ENCODE results near the gene DHX34.

The DHX34 gene

GRCh38 chr19:47427241-47428176 is 78.4 kb downstream of the DHX34 start:
- Histone ChIP-seq H3K36me3 (ENCODE audit: insufficient read depth, low read length) (no peaks in the 10 kb centered on the region), H3K9me3 (replicated peaks; ENCODE audit: low read length) (no peaks in the 10 kb centered on the region), H3K27me3 (ENCODE audit: control insufficient read depth, insufficient read depth, low read length) (peaks cover 29% of the 10 kb centered on the region), H3K4me1 (ENCODE audit: control insufficient read depth, insufficient read depth, low read length) (peaks cover 23% of the 10 kb centered on the region), H3K4me2 (ENCODE audit: low read length) (peak overlapping the region; percentile 83), H3K9ac (ENCODE audit: low read depth, low read length) (no peak overlapping the region), H3K4me3 (ENCODE audit: low read length) (peak overlapping the region; percentile 44)

- H3K4me3 ChIP-seq (ENCODE audit: low read length), result peak overlapping the region; percentile 58
- no peaks in the 10 kb centered on the region for H3K36me3 ChIP-seq (ENCODE audit: insufficient read depth, low read length)
- H3K9me3 ChIP-seq (replicated peaks; ENCODE audit: low read length), result no peaks in the 10 kb centered on the region
- peaks cover 21% of the 10 kb centered on the region for H3K27me3 ChIP-seq (ENCODE audit: control insufficient read depth, insufficient read depth, low read length)
- H3K9ac ChIP-seq (ENCODE audit: low read depth, low read length), result peak overlapping the region; percentile 52
- H3K4me2 ChIP-seq (ENCODE audit: low read length), result peak overlapping the region; percentile 83
- H3K4me1 ChIP-seq (ENCODE audit: control insufficient read depth, insufficient read depth, low read length), result peaks cover 23% of the 10 kb centered on the region
Measured at GRCh38 chr19:47428177-47428894, 79.2 kb downstream of the DHX34 start.

DNA sequence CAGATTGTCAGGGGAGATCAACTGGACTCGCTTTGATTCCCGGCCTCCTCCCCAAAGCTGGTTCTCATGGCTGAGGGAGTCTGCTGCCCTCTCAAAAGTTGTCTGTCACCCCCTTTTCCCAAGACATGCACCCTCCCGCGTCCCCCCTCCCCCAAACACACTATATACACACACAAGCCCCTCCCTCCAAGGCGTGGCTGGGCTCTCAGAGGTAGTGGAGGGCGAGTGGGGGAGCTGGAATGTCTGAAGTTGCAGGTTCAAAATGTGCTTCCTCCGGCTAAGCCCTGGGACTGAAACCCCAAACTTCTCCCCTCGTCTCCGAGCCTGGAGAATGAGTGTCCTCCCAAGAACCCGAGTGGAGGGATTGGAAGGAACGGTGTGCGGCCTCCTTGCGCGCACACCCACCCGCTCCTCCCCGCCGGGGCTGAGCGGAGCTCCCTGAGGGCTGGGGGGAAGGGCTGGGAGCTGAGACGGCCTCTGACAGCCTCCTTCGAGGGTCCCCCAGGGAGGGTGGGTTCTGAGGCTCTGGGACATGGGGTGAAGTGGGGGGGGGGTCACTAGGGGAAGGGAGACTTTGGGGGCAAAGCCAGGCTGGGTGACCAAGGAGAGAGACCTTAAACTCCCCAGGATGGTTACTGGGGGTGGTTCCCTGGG is 80.2 kb downstream of the DHX34 start:
- Histone ChIP-seq H3K4me1 (ENCODE audit: control insufficient read depth, insufficient read depth, low read length) (peaks cover 23% of the 10 kb centered on the region), H3K9me3 (replicated peaks; ENCODE audit: low read length) (no peaks in the 10 kb centered on the region), H3K9ac (ENCODE audit: low read depth, low read length) (no peak overlapping the region), H3K4me3 (ENCODE audit: low read length) (no peak overlapping the region), H3K36me3 (ENCODE audit: insufficient read depth, low read length) (no peaks in the 10 kb centered on the region), H3K27me3 (ENCODE audit: control insufficient read depth, insufficient read depth, low read length) (peaks cover 13% of the 10 kb centered on the region), H3K4me2 (ENCODE audit: low read length) (no peak overlapping the region)

DNA sequence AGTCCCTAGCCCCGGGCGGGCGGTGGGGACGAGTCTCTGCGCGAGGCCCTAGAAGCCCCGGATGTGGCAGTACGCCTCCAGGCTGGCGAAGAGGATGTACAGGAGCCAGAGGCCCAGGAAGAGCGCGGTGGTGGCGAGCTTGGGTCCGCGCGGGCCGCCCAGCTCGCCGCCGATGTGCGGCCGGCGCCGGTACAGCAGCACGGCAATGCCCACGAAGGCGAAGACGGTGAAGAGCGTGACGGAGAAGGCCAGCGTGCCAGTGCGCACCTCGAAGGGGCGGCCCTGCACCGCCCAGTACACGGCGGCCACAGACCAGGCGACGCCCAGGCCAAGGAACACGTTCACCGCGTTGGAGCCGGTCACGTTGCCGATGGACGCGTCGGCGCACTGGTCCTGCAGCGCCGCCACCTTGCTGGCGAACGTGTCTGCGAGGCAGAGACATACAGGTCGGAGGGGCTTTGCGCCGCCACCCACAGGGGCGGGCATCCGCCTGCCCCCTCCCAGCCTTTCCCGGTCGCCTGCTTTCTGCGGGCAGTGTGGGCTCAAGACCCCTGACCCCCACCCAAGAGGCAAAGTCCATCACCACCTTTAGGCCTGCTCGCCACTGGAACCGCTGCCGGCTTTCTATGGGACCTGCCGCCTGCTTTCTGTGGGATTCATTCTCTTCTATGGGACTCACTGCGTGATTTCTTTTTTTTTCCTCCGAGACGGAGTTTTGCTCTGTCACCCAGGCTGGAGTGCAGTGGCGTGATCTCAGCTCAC is 81.1 kb downstream of the DHX34 start:
- Histone ChIP-seq H3K4me3 (ENCODE audit: low read length) (peak overlapping the region; percentile 48), H3K36me3 (ENCODE audit: insufficient read depth, low read length) (no peaks in the 10 kb centered on the region), H3K9me3 (replicated peaks; ENCODE audit: low read length) (no peaks in the 10 kb centered on the region), H3K4me2 (ENCODE audit: low read length) (peak overlapping the region; percentile 78), H3K9ac (ENCODE audit: low read depth, low read length) (peak overlapping the region; percentile 24), H3K4me1 (ENCODE audit: control insufficient read depth, insufficient read depth, low read length) (peaks cover 23% of the 10 kb centered on the region), H3K27me3 (ENCODE audit: control insufficient read depth, insufficient read depth, low read length) (peaks cover 9% of the 10 kb centered on the region)

DNA sequence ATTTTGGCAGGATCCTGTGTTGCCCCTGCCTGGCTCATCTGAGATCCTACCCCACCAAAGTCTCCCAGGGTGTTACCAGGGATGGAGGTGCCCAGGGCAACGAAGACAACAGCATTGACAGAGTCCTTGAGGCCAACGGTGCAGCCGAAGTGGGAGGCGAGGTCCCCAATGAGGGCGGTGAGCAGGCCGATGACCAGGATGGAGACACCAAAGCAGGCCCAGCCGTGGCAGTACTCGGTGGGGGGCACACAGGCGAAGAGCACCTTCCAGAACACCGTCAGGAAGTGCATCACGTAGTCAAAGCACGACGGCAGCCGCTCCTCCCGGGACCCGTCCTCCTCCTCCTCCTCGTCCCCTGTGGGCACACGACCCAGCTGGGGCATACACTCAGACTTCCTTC is 83.0 kb downstream of the DHX34 start:
- H3K36me3 ChIP-seq (ENCODE audit: insufficient read depth, low read length), result no peaks in the 10 kb centered on the region
- H3K27me3 ChIP-seq (ENCODE audit: control insufficient read depth, insufficient read depth, low read length), result peaks cover 9% of the 10 kb centered on the region
- no peaks in the 10 kb centered on the region for H3K9me3 ChIP-seq (replicated peaks; ENCODE audit: low read length)
- peaks cover 23% of the 10 kb centered on the region for H3K4me1 ChIP-seq (ENCODE audit: control insufficient read depth, insufficient read depth, low read length)
- H3K4me3 ChIP-seq (ENCODE audit: low read length), result no peak overlapping the region
- no peak overlapping the region for H3K9ac ChIP-seq (ENCODE audit: low read depth, low read length)
- H3K4me2 ChIP-seq (ENCODE audit: low read length), result no peak overlapping the region

All from skeletal muscle satellite cell (primary cell).